IPS-20b (cell line): Measurements from ENCODE around the gene GNA14.
"Not testable (repeated sequence)": the region's sequence is repeated elsewhere in the genome, so short reads cannot be mapped to it uniquely, and the experiment has no call there.

Experiments
- H3K27ac ChIP-seq: one replicate; pipeline ENCODE4 v1.5.1; 2013; ENCODE audit warnings: low read length
- H3K27me3 ChIP-seq: 2 replicates; pipeline ENCODE4 v1.6.1; 2013; ENCODE audit warnings: mild to moderate bottlenecking, low read length, inconsistent platforms; ENCODE audit not compliant: insufficient read depth
- H3K36me3 ChIP-seq: 2 replicates; pipeline ENCODE4 v1.6.1; 2013; ENCODE audit warnings: low read depth, mild to moderate bottlenecking, inconsistent platforms, low read length, moderate library complexity; ENCODE audit not compliant: insufficient read depth
- H3K4me1 ChIP-seq: 2 replicates; pipeline ENCODE4 v1.6.1; 2013; ENCODE audit warnings: mild to moderate bottlenecking, control low read depth, inconsistent platforms, low read length, moderate library complexity; ENCODE audit not compliant: insufficient read depth
- H3K4me3 ChIP-seq: 2 replicates; pipeline ENCODE4 v1.5.1; 2013; ENCODE audit warnings: mild to moderate bottlenecking, low read length, inconsistent platforms
- H3K9ac ChIP-seq: 2 replicates; pipeline ENCODE4 v1.6.1; 2013; ENCODE audit warnings: low read depth, mild to moderate bottlenecking, inconsistent platforms, low read length, moderate library complexity
- H3K9me3 ChIP-seq: 2 replicates; pipeline ENCODE4 v1.6.1; 2013; ENCODE audit warnings: mild to moderate bottlenecking, low read depth, low read length, inconsistent platforms; ENCODE audit not compliant: insufficient read depth

Gene GNA14

GRCh38 chr9:77628864-77629263 is 19.3 kb downstream of the GNA14 start:
- not testable (repeated sequence) for H3K9me3 ChIP-seq, H3K4me1 ChIP-seq, H3K9ac ChIP-seq, H3K36me3 ChIP-seq, H3K27ac ChIP-seq, H3K4me3 ChIP-seq, H3K27me3 ChIP-seq

GRCh38 chr9:77616191-77616590 is 31.9 kb downstream of the GNA14 start:
- Histone ChIP-seq H3K9ac (no peak overlapping the region), H3K27ac (no peak overlapping the region), H3K4me1 (peaks cover 3% of the 10 kb centered on the region; the same call in 1 of the 2 replicates), H3K36me3 (no peaks in the 10 kb centered on the region), H3K4me3 (no peak overlapping the region), H3K27me3 (no peaks in the 10 kb centered on the region), H3K9me3 (no peaks in the 10 kb centered on the region)

- peaks cover 11% of the 10 kb centered on the region; the same call in 1 of the 2 replicates for H3K4me1 ChIP-seq
- no peaks in the 10 kb centered on the region for H3K36me3 ChIP-seq
- no peaks in the 10 kb centered on the region for H3K27me3 ChIP-seq
- H3K27ac ChIP-seq = no peak overlapping the region
- H3K9ac ChIP-seq = no peak overlapping the region
- no peaks in the 10 kb centered on the region for H3K9me3 ChIP-seq
- no peak overlapping the region for H3K4me3 ChIP-seq
Observed at GRCh38 chr9:77614645-77615044, 33.5 kb downstream of the GNA14 start.

GRCh38 chr9:77606526-77606925 is 41.6 kb downstream of the GNA14 start:
- Histone ChIP-seq H3K4me3 (no peak overlapping the region), H3K9me3 (no peaks in the 10 kb centered on the region), H3K27me3 (no peaks in the 10 kb centered on the region), H3K27ac (no peak overlapping the region), H3K4me1 (peaks cover 43% of the 10 kb centered on the region), H3K9ac (no peak overlapping the region), H3K36me3 (no peaks in the 10 kb centered on the region)

GRCh38 chr9:77605449-77606220 is 42.5 kb downstream of the GNA14 start:
- H3K9ac ChIP-seq = no peak overlapping the region
- no peak overlapping the region for H3K27ac ChIP-seq
- H3K9me3 ChIP-seq = no peaks in the 10 kb centered on the region
- no peaks in the 10 kb centered on the region for H3K36me3 ChIP-seq
- H3K4me3 ChIP-seq = no peak overlapping the region
- no peaks in the 10 kb centered on the region for H3K27me3 ChIP-seq
- H3K4me1 ChIP-seq = peaks cover 42% of the 10 kb centered on the region

GRCh38 chr9:77604316-77604715 is 43.8 kb downstream of the GNA14 start:
- Histone ChIP-seq H3K27me3 (no peaks in the 10 kb centered on the region), H3K9ac (no peak overlapping the region), H3K27ac (no peak overlapping the region), H3K4me3 (no peak overlapping the region), H3K9me3 (no peaks in the 10 kb centered on the region), H3K36me3 (no peaks in the 10 kb centered on the region), H3K4me1 (peaks cover 39% of the 10 kb centered on the region)

- H3K27ac ChIP-seq = no peak overlapping the region
- H3K9ac ChIP-seq = no peak overlapping the region
- peaks cover 39% of the 10 kb centered on the region for H3K4me1 ChIP-seq
- H3K36me3 ChIP-seq = no peaks in the 10 kb centered on the region
- H3K9me3 ChIP-seq = no peaks in the 10 kb centered on the region
- H3K27me3 ChIP-seq = no peaks in the 10 kb centered on the region
- H3K4me3 ChIP-seq = no peak overlapping the region
Observed at GRCh38 chr9:77602852-77603251, 45.3 kb downstream of the GNA14 start.

GRCh38 chr9:77601476-77602099 is 46.5 kb downstream of the GNA14 start:
- peaks cover 31% of the 10 kb centered on the region for H3K4me1 ChIP-seq
- no peak overlapping the region for H3K4me3 ChIP-seq
- no peaks in the 10 kb centered on the region for H3K9me3 ChIP-seq
- H3K9ac ChIP-seq = no peak overlapping the region
- no peak overlapping the region for H3K27ac ChIP-seq
- no peaks in the 10 kb centered on the region for H3K27me3 ChIP-seq
- H3K36me3 ChIP-seq = no peaks in the 10 kb centered on the region

GRCh38 chr9:77600810-77601209 is 47.3 kb downstream of the GNA14 start:
- no peak overlapping the region for H3K27ac ChIP-seq
- H3K4me1 ChIP-seq = peaks cover 31% of the 10 kb centered on the region
- H3K9me3 ChIP-seq = no peaks in the 10 kb centered on the region
- no peak overlapping the region for H3K4me3 ChIP-seq
- H3K27me3 ChIP-seq = no peaks in the 10 kb centered on the region
- H3K9ac ChIP-seq = no peak overlapping the region
- no peaks in the 10 kb centered on the region for H3K36me3 ChIP-seq

GRCh38 chr9:77599492-77599891 is 48.6 kb downstream of the GNA14 start:
- Histone ChIP-seq H3K4me1 (peaks cover 39% of the 10 kb centered on the region), H3K27ac (no peak overlapping the region), H3K27me3 (no peaks in the 10 kb centered on the region), H3K9ac (no peak overlapping the region), H3K4me3 (no peak overlapping the region), H3K36me3 (no peaks in the 10 kb centered on the region), H3K9me3 (no peaks in the 10 kb centered on the region)

- Histone ChIP-seq H3K27me3 (no peaks in the 10 kb centered on the region), H3K36me3 (no peaks in the 10 kb centered on the region), H3K9ac (no peak overlapping the region), H3K27ac (no peak overlapping the region), H3K4me3 (no peak overlapping the region), H3K4me1 (peaks cover 38% of the 10 kb centered on the region), H3K9me3 (no peaks in the 10 kb centered on the region)
Observed at GRCh38 chr9:77598991-77599390, 49.1 kb downstream of the GNA14 start.

GRCh38 chr9:77598524-77598923 is 49.6 kb downstream of the GNA14 start:
- Histone ChIP-seq H3K4me1 (peaks cover 37% of the 10 kb centered on the region), H3K9ac (no peak overlapping the region), H3K27me3 (no peaks in the 10 kb centered on the region), H3K27ac (no peak overlapping the region), H3K36me3 (no peaks in the 10 kb centered on the region), H3K9me3 (no peaks in the 10 kb centered on the region), H3K4me3 (no peak overlapping the region)
